Esophagus squamous epithelium (tissue), 4 donors: Measurements from ENCODE around the gene ZNF446.
"Not testable (repeated sequence)": the region's sequence is repeated elsewhere in the genome, so short reads cannot be mapped to it uniquely, and the experiment has no call there.

ENCODE experiments used
- CTCF ChIP-seq, 6 experiments: fragments of 450-650 bp in 4 of 6; fragments of 200-600 bp in 2 of 6; sonication (generic) in 2 of 6; IDR thresholded peaks; one replicate each; pipeline ENCODE4 v1.5.1; 2016 to 2019; ENCODE audit warnings: antibody characterized with exemption in 6 of 6, mild to moderate bottlenecking in 4 of 6, moderate library complexity in 4 of 6
- POLR2A ChIP-seq, 4 donors: fragments of 450-650 bp; IDR thresholded peaks; one replicate each; pipeline ENCODE4 v1.6.1; 2017; ENCODE audit warnings: antibody characterized with exemption in 4 of 4, mild to moderate bottlenecking in 4 of 4, moderate library complexity in 3 of 4

- not testable (repeated sequence) for TF ChIP-seq POLR2A, CTCF (IDR thresholded peaks at IDR 0.05)
Observed at GRCh38 chr19:58449980-58450379, 26.2 kb upstream of the ZNF446 start.
